ENCODE results near the gene LYZ. TPM values are rescaled to one million over a fixed set of nuclear protein-coding genes. Genes with fewer than 3 reads are reported as not detected.
"Not testable (repeated sequence)": the region's sequence is repeated elsewhere in the genome, so short reads cannot be mapped to it uniquely, and the experiment has no call there.

Gene LYZ
- total and polyA plus RNA-seq, 9 of the 15 experiments (the other 6 are each of a cell fraction or from before 2014, with no cell fraction given), result 27.2 to 96.3 (median 42.1) TPM

- TF ChIP-seq CGGBP1 (CRISPR knock-in tag; IDR thresholded peaks at IDR 0.05) (no peak), FOXA1 (IDR thresholded peaks at IDR 0.05; ENCODE audit: borderline replicate concordance) (no peak), RBM25 (IDR thresholded peaks at IDR 0.05; ENCODE audit: low read depth, low read length, severe bottlenecking) (peak; percentile 29)
These were observed 35.0 kb upstream of the LYZ start (continued) for GRCh38 chr12:69313209-69313608.

- H2AFZ ChIP-seq (ENCODE audit: low read depth, low read length); H3K36me3 ChIP-seq (ENCODE audit: control insufficient read depth, insufficient read depth, low read length); H3K79me2 ChIP-seq (ENCODE audit: control insufficient read depth, insufficient read depth, low read length); CTCF ChIA-PET (ENCODE audit: low intra/inter-chr PET ratio); H3K27me3 ChIP-seq (ENCODE audit: control insufficient read depth in 2 of 2, insufficient read depth in 2 of 2, low read length in 2 of 2); H3K27ac ChIP-seq (ENCODE audit: extremely low read depth, low read depth, low read length); ATAC-seq; POLR2A ChIA-PET; H3K4me3 ChIP-seq; H3K4me2 ChIP-seq (ENCODE audit: insufficient read depth, low read length); intact Hi-C loops (cut with micrococcal nuclease); DNase-seq (ENCODE audit: extremely low read depth in 1 of 4, low spot score in 3 of 4); in situ Hi-C loops (cut with MboI); H3K4me1 ChIP-seq (replicated peaks in 1 of 2; ENCODE audit: control insufficient read depth in 2 of 2, insufficient read depth in 2 of 2, low read length in 2 of 2); H3K9me3 ChIP-seq (replicated peaks; ENCODE audit: control insufficient read depth, insufficient read depth, low read depth, low read length); BruUV-seq (replicated peaks); H3K9me1 ChIP-seq (ENCODE audit: control insufficient read depth, insufficient read depth, low read length); FAIRE-seq; H4K20me1 ChIP-seq (replicated peaks; ENCODE audit: control insufficient read depth, insufficient read depth, low read length); H3K9ac ChIP-seq (ENCODE audit: insufficient read depth in 1 of 2, low read depth in 2 of 2, low read length in 2 of 2): not testable (repeated sequence)
These were observed 31.4 kb upstream of the LYZ start for GRCh38 chr12:69316784-69317183.

GRCh38 chr12:69317233-69317632 is 30.9 kb upstream of the LYZ start:
- WGBS (ENCODE audit: insufficient coverage, low coverage, missing lambda C conversion rate), result 0% methylated on average over 2 of the region's 2 CpGs
- FAIRE-seq; H2AFZ ChIP-seq (ENCODE audit: low read depth, low read length); H3K79me2 ChIP-seq (ENCODE audit: control insufficient read depth, insufficient read depth, low read length); H3K9ac ChIP-seq (ENCODE audit: insufficient read depth in 1 of 2, low read depth in 2 of 2, low read length in 2 of 2); ATAC-seq; DNase-seq (ENCODE audit: extremely low read depth in 1 of 4, low spot score in 3 of 4); H3K9me1 ChIP-seq (ENCODE audit: control insufficient read depth, insufficient read depth, low read length); H3K4me1 ChIP-seq (replicated peaks in 1 of 2; ENCODE audit: control insufficient read depth in 2 of 2, insufficient read depth in 2 of 2, low read length in 2 of 2); in situ Hi-C loops (cut with MboI); CTCF ChIA-PET (ENCODE audit: low intra/inter-chr PET ratio); H3K4me3 ChIP-seq; H3K4me2 ChIP-seq (ENCODE audit: insufficient read depth, low read length); POLR2A ChIA-PET; H3K9me3 ChIP-seq (replicated peaks; ENCODE audit: control insufficient read depth, insufficient read depth, low read depth, low read length); H3K27ac ChIP-seq (ENCODE audit: extremely low read depth, low read depth, low read length); BruUV-seq (replicated peaks); H3K36me3 ChIP-seq (ENCODE audit: control insufficient read depth, insufficient read depth, low read length); intact Hi-C loops (cut with micrococcal nuclease); H3K27me3 ChIP-seq (ENCODE audit: control insufficient read depth in 2 of 2, insufficient read depth in 2 of 2, low read length in 2 of 2); H4K20me1 ChIP-seq (replicated peaks; ENCODE audit: control insufficient read depth, insufficient read depth, low read length): not testable (repeated sequence)
- peak; percentile 85 for TF ChIP-seq ZNF431 (CRISPR knock-in tag; IDR thresholded peaks at IDR 0.05)
